Pancreas (tissue), 10 donors: ENCODE results near the gene TCF7L1. TPM values are rescaled to one million over a fixed set of nuclear protein-coding genes. Genes with fewer than 3 reads are reported as not detected.

ENCODE experiments used
- ATAC-seq, 4 donors: fragments of 200-7000 bp; cut with Tn5 transposase; one replicate each; pipeline versions ENCODE4 v1.8.0 to v1.9.1; 2020; ENCODE audit warnings: mild to moderate bottlenecking in 4 of 4, moderate library complexity in 4 of 4
- DNase-seq, 6 donors: peaks; one replicate each; pipeline ENCODE4 v3.0.0-alpha.2; 2020
- FAIRE-seq: peaks from 2 replicates; lab custom pipeline; 2012; peaks lifted over from hg19 to GRCh38; lab: Jason Lieb, UNC
- H3K27ac ChIP-seq, 4 donors: fragments of 200-600 bp; sonication (generic); 1 replicate in 3 of 4; 2 replicates in 1 of 4; pipeline versions ENCODE4 v1.5.0 to v1.8.0; 2020
- H3K27me3 ChIP-seq, 4 donors: fragments of 200-600 bp; one replicate each; pipeline ENCODE4 v1.8.0; 2021
- H3K36me3 ChIP-seq, 3 donors: fragments of 200-600 bp; sonication (generic) in 1 of 3; one replicate each; pipeline versions ENCODE4 v1.5.0 to v1.8.0; 2020 to 2021
- H3K4me1 ChIP-seq, 3 donors: fragments of 200-600 bp; one replicate each; pipeline ENCODE4 v1.8.0; 2021
- H3K4me3 ChIP-seq, 4 donors: fragments of 200-600 bp; sonication (generic) in 2 of 4; one replicate each; pipeline versions ENCODE4 v1.5.0 to v1.8.0; 2020 to 2021
- H3K9me3 ChIP-seq, 4 donors: fragments of 200-600 bp; one replicate each; pipeline ENCODE4 v1.8.0; 2021
- WGBS, 2 donors: extraction: QIAGEN DNeasy Blood & Tissue Kit; methylation state at CpG; one replicate each; pipeline ENCODE4 v1.1.7; 2013; 5-methylcytosine and 5-hydroxymethylcytosine counted together
- intact Hi-C, 3 donors: fragments of 100-400 bp; cut with DNase I; formaldehyde crosslinking; loops; one replicate each; pipeline versions ENCODE4 v1.11.1 to v1.14.2; 2022
- polyA plus RNA-seq, 2 donors: library from polyadenylated mRNA; stranded (reverse); fragments of 200-250 nt; gene quantifications; one replicate each; pipeline ENCODE4 v1.2.3, GENCODE V29; 2013
- total RNA-seq, 6 donors: library from RNA; stranded (reverse); fragmentation: NEBNext Ultra II Directional in 4 of 6; extraction: Animal tissue kit (Norgen Biotek cat#: 25700) in 4 of 6; gene quantifications; one replicate each; pipeline versions ENCODE4 v1.2.1 to v1.2.4, GENCODE V29; 2021 to 2023
- TF ChIP-seq, protein P1 (sequence below), 4 donors: fragments of 200-600 bp; sonication (generic) in 3 of 4; IDR thresholded peaks; one replicate each; pipeline versions ENCODE4 v1.5.0 to v1.8.0; 2021; ENCODE audit warnings: antibody characterized with exemption in 4 of 4
- donor health status: healthy with polysubstance abuse.
- donor health status: DM: no; HTN: no; CAD: no; lungs with moderate emphysema.
- donor health status: DM: no; HTN: no; CAD: no.
- donor health status: control.
- donor health status: control.
- donor health status: Bipolar disorder and iron deficiency.
- donor health status: DM: yes; HTN: yes; CAD: no.
- donor health status: DM: no; HTN: no; CAD: no.
- donor health status: DM: no; HTN: no; CAD: no.
- donor health status: DM: yes; HTN: yes; CAD: no.

Gene TCF7L1
- total and polyA plus RNA-seq, 8 donors = 1.1 to 4.0 (median 1.8) TPM

DNA sequence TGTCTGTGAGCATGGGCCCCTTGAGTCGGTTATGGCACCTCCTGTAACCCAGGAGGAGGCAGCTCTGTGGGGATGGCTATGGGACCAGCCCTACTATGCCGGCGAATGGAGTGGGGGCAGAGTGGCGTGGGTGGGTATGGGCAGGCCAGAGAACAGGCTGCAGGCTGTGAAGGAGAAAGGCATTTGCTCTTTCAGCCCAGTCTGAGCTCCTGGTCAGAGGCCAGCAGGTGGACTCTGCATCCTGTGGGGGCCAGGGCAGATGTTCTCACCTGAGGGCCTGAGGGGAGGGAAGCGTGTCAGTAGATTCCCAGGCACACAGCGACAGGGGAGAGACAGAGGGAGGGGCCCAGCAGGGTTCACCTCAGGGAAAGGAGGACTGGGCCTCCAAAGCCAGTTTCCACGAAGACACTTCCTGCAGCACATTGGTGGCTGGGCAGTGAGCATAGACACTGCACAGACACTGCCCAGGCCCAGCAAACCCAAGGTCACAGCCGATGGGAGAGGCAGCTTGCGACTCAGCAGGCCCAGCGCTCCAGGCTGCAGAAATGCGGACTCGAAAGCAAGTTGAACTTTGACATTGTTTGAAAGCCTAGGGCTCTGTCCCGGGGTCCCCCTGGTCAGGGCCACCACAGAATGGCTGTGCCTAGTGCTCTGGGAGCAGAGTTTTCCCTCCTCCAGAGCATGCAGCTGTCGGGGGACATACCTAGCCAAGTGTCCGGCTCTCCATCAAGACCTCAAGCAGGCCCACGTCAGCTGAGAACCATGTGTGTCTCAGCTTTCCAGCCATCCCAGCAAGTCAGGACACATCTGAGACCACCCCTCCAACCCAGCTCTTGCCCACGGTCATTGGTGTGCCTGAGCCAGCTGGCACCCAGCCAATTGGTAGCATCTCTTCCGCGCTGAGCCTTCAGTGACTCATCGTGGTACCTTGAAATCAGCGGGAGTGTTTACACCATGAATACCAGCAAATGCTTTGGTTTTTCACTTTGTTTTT, 140.8 kb downstream of the TCF7L1 start:
- WGBS, 2 donors = 75 to 82% methylated on average over 21 of the region's 21 CpGs
- intact Hi-C loops = no loop called here
- Histone ChIP-seq H3K27me3 (no peaks in the 10 kb centered on the region), H3K9me3 (no peaks in the 10 kb centered on the region), H3K4me1 (no peaks in the 10 kb centered on the region), H3K4me3 (no peak overlapping the region), H3K36me3 (no peaks in the 10 kb centered on the region), H3K27ac (no peak overlapping the region)
- DNase-seq (no peak), FAIRE-seq (no peak), ATAC-seq (no peak)
- TF ChIP-seq, protein P1, sequence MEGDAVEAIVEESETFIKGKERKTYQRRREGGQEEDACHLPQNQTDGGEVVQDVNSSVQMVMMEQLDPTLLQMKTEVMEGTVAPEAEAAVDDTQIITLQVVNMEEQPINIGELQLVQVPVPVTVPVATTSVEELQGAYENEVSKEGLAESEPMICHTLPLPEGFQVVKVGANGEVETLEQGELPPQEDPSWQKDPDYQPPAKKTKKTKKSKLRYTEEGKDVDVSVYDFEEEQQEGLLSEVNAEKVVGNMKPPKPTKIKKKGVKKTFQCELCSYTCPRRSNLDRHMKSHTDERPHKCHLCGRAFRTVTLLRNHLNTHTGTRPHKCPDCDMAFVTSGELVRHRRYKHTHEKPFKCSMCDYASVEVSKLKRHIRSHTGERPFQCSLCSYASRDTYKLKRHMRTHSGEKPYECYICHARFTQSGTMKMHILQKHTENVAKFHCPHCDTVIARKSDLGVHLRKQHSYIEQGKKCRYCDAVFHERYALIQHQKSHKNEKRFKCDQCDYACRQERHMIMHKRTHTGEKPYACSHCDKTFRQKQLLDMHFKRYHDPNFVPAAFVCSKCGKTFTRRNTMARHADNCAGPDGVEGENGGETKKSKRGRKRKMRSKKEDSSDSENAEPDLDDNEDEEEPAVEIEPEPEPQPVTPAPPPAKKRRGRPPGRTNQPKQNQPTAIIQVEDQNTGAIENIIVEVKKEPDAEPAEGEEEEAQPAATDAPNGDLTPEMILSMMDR (IDR thresholded peaks at IDR 0.05) = no peak

DNA sequence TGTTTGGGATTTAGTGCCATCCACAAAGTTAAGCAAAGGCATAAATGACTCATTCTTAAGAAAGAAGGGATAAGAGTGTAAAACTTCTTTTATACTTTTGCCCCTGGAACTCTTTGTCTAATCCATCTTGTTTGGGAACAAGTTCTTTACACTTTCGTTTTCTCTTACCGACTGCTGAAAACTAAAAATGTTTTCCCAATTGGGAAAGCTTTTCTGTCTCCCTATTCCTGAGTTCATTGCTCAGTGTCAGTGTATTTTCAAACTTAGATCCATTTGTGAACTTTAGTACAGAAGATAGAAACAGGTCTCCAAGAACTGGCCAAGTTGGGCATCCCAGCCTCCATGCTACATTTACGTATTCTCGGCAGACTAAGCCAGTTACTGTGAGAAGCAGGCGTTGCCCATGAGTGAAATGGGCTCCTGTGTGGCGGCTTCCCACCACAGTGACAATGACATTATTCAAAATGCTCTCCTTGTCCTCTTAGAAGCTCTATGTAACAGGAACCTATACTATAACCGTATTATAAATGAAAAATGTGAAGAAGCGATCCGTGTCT, 142.9 kb downstream of the TCF7L1 start:
- 88 to 92% methylated on average over 9 of the region's 9 CpGs for WGBS, 2 donors
- no peaks in the 10 kb centered on the region for H3K9me3 ChIP-seq
- no peak for DNase-seq
- no peaks in the 10 kb centered on the region for H3K36me3 ChIP-seq
- FAIRE-seq = no peak
- no peak overlapping the region for H3K4me3 ChIP-seq
- no peaks in the 10 kb centered on the region for H3K27me3 ChIP-seq
- no peak for ATAC-seq
- no peaks in the 10 kb centered on the region for H3K4me1 ChIP-seq
- H3K27ac ChIP-seq = no peak overlapping the region
- intact Hi-C loops = no loop called here
- TF ChIP-seq, protein P1 (IDR thresholded peaks at IDR 0.05) = no peak

DNA sequence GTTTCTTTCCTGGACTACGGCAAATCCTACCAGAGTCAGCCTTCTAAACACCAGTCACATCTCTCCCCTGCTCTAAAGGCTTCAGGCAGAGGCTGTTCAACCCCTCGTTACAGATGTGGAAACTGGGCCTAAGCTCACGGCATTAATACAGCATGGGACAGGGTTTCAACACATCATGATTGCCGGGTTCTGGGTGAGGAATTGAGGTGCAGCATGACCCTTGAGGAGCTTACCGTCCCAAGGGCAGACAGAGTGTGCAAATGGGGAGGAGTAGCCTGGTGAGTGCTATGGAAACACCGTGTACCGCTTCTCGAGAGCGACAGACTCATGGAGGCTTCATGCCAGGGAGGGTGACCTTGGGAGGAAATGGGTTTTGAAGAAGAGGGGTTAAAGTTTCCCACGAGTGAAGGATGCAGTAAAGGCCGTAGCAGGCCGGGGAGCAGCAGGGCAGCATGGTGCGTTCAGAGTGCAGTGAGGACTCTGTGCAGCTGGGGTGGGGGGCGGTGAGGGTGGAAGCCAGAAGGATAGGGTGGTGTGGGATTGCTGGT, 143.5 kb downstream of the TCF7L1 start:
- Histone ChIP-seq H3K27me3 (no peaks in the 10 kb centered on the region), H3K4me1 (no peaks in the 10 kb centered on the region), H3K27ac (no peak overlapping the region), H3K9me3 (no peaks in the 10 kb centered on the region), H3K36me3 (no peaks in the 10 kb centered on the region), H3K4me3 (no peak overlapping the region)
- DNase-seq (no peak), FAIRE-seq (no peak), ATAC-seq (peak in 2 of 4 donors; percentile 11 to 26)
- 80 to 84% methylated on average over 14 of the region's 14 CpGs for WGBS, 2 donors
- intact Hi-C loops = no loop called here
- TF ChIP-seq, protein P1 (IDR thresholded peaks at IDR 0.05) = no peak

DNA sequence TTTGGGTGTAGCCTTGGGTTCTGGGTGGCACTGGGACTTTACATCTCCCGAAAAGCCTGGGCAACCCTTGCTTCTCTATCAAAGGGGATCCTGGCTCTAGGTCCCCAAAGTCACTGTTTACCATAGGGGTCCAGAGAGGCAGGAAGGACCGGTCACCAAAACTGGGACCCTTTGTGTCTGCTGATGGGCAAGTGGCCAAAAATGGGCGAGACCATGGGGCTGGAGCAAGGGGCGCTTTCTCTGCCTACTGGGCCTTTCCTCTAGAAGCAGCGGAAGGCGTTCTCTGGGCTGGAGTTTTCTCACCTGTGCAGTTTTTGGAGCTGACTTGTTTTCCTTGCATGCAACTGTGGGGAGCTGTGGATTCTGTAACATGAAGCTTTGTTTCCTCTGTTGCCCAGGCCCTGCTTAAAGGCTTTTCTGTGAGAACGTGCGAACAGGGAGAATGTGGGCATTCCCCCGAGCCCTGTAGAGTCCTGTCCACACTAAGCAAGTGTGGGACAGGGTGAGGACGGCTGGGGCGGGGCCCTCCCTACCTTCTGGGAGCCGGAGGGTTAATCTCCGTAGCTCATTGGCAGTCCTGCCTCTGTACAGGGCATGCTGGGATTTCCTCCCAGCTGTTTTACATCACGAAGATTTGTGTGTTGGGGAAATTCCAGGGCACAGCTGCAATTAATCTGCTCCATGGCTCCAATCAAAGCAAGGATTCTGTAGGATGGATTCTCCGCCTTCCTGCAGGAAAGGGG, 144.4 kb downstream of the TCF7L1 start:
- H3K9me3 ChIP-seq = no peaks in the 10 kb centered on the region
- H3K27me3 ChIP-seq = no peaks in the 10 kb centered on the region
- no peaks in the 10 kb centered on the region for H3K4me1 ChIP-seq
- WGBS, 2 donors = 73 to 74% methylated on average over 15 of the region's 15 CpGs
- no peak for FAIRE-seq
- H3K36me3 ChIP-seq = no peaks in the 10 kb centered on the region
- ATAC-seq = peak in 2 of 4 donors; percentile 33 to 36
- TF ChIP-seq, protein P1 (IDR thresholded peaks at IDR 0.05) = no peak
- H3K27ac ChIP-seq = no peak overlapping the region
- H3K4me3 ChIP-seq = no peak overlapping the region
- intact Hi-C loops = no loop called here
- DNase-seq = no peak
